ENCODE results near the gene CCL3.

GRCh38 chr17:36057911-36058310 lies 32.0 kb downstream of the CCL3 start:
- TF ChIP-seq ZNF138 (CRISPR knock-in tag; conservative IDR thresholded peaks at IDR 0.05) (no peak), CTCF (IDR thresholded peaks at IDR 0.05) (no peak), GTF2I (CRISPR knock-in tag; conservative IDR thresholded peaks at IDR 0.05) (no peak)
- TF ChIP-seq, protein P1, sequence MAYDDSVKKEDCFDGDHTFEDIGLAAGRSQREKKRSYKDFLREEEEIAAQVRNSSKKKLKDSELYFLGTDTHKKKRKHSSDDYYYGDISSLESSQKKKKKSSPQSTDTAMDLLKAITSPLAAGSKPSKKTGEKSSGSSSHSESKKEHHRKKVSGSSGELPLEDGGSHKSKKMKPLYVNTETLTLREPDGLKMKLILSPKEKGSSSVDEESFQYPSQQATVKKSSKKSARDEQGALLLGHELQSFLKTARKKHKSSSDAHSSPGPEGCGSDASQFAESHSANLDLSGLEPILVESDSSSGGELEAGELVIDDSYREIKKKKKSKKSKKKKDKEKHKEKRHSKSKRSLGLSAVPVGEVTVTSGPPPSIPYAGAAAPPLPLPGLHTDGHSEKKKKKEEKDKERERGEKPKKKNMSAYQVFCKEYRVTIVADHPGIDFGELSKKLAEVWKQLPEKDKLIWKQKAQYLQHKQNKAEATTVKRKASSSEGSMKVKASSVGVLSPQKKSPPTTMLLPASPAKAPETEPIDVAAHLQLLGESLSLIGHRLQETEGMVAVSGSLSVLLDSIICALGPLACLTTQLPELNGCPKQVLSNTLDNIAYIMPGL (CRISPR knock-in tag; IDR thresholded peaks at IDR 0.05), result no peak
